Testis (tissue), 3 donors: ENCODE results near the gene TMEM138. TPM values are rescaled to one million over a fixed set of nuclear protein-coding genes. Genes with fewer than 3 reads are reported as not detected.

Experiments
- DNase-seq: peaks from one replicate; pipeline ENCODE4 v3.0.0-alpha.2; 2019
- H3K27ac ChIP-seq, 2 donors: fragments of 200-600 bp; sonication (generic); one replicate each; pipeline ENCODE4 v1.5.1; 2019
- H3K27me3 ChIP-seq: fragments of 200-600 bp; sonication (generic); one replicate; pipeline ENCODE4 v1.5.1; 2019
- H3K36me3 ChIP-seq: fragments of 200-600 bp; sonication (generic); one replicate; pipeline ENCODE4 v1.5.1; 2017; ENCODE audit warnings: low read depth; ENCODE audit errors: missing control alignments
- H3K4me1 ChIP-seq: fragments of 200-600 bp; sonication (generic); one replicate; pipeline ENCODE4 v1.5.1; 2019
- H3K4me3 ChIP-seq, 2 donors: fragments of 200-600 bp; sonication (generic); one replicate each; pipeline ENCODE4 v1.5.1; 2017 to 2019
- H3K9me3 ChIP-seq: fragments of 200-600 bp; sonication (generic); one replicate; pipeline ENCODE4 v1.5.1; 2017
- CTCF ChIP-seq, 3 experiments: fragments of 450-650 bp in 2 of 3; fragments of 200-600 bp in 1 of 3; sonication (generic) in 1 of 3; IDR thresholded peaks; one replicate each; pipeline ENCODE4 v1.5.1; 2016 to 2019; ENCODE audit warnings: antibody characterized with exemption in 3 of 3, mild to moderate bottlenecking in 2 of 3, moderate library complexity in 1 of 3
- POLR2A ChIP-seq: fragments of 450-650 bp; IDR thresholded peaks from one replicate; pipeline ENCODE4 v1.6.1; 2017; ENCODE audit warnings: antibody characterized with exemption, mild to moderate bottlenecking, moderate library complexity
- WGBS, 2 donors: methylation state at CpG; one replicate each; pipeline ENCODE4 v1.1.5; 2018; 5-methylcytosine and 5-hydroxymethylcytosine counted together
- intact Hi-C: fragments of 100-400 bp; cut with DNase I; formaldehyde crosslinking; loops from one replicate; pipeline ENCODE4 v1.15.1; 2023; ENCODE audit warnings: low total_unique reads
- polyA plus RNA-seq: library from polyadenylated mRNA; stranded (reverse); fragments of 350-450 nt; fragmentation: Illumina TruSeq; extraction: RNeasy Lipid Tissue Mini Kit (QIAGEN cat#74804); gene quantifications from one replicate; pipeline ENCODE4 v1.2.3, GENCODE V29; 2014; ENCODE audit warnings: low read depth, low replicate concordance; ENCODE audit not compliant: insufficient read depth
- total RNA-seq, 2 donors: library from RNA; depleted of rRNA; stranded (reverse); fragments of >200 nt; gene quantifications; one replicate each; pipeline ENCODE4 v1.2.3, GENCODE V29; 2016

TMEM138 gene
- total and polyA plus RNA-seq, 3 donors from 2014 or later = 41.8 to 61.8 (median 42.1) TPM

DNA sequence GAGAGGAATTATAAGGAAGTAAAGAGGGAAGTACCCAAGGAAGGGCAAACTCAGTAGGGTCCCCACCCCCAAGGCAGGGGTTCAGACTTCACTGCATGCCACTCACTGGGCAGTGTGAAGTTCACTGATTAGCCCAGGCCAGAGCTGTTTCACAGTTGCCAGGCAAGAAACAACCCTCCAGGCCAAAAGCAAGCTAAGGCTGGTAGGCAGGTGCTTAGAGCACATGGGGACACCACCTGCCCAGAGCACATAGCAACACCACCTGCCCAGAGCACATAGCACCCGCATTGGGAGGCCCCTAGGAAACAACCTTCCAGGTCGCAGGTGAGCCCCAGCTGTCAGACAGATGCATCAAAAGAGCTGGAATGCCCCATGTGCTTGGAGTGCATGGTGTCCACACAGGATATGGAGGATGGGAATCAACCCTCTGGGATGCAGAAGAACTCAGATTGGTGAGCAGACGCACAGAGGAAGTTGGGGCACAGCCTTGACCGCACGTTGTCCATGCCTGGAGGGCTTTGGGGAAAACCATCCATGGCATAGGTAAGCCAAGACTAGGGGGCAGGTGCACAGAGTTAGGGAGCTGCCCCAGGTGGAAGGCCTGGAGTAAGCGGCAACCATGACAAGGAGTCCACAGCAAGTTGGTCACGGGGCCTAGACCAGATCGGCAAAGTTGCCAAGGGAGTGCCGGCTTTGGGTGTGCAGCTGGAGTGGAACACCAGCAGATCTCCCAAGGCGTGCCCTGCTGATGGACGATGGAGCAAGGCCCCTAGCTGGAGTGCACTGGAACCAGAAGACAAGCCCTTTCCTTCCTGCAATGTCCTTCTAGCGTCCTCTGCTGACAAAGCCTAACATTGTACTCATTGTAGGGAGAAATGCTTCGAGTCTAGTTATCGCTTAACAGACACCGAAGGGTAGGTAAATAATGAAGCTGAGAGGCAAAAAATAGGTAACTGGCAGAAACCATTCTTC lies 22.4 kb downstream of the TMEM138 start:
- peak in 2 of 3 experiments; percentile 14 to 20 for TF ChIP-seq CTCF (IDR thresholded peaks at IDR 0.05)
- TF ChIP-seq POLR2A = no peak
- no peaks in the 10 kb centered on the region for H3K36me3 ChIP-seq
- WGBS, 2 donors = 85 to 92% methylated on average over 15 of the region's 15 CpGs
- H3K4me1 ChIP-seq = no peaks in the 10 kb centered on the region
- no peak overlapping the region for H3K4me3 ChIP-seq
- no peaks in the 10 kb centered on the region for H3K9me3 ChIP-seq
- H3K27ac ChIP-seq = no peak overlapping the region
- intact Hi-C loops = loop anchor here (5.0 kb wide), 1 partner anchor 47 kb away; no protein-coding TSS in a partner anchor
- DNase-seq = peak; percentile 42
- no peaks in the 10 kb centered on the region for H3K27me3 ChIP-seq

DNA sequence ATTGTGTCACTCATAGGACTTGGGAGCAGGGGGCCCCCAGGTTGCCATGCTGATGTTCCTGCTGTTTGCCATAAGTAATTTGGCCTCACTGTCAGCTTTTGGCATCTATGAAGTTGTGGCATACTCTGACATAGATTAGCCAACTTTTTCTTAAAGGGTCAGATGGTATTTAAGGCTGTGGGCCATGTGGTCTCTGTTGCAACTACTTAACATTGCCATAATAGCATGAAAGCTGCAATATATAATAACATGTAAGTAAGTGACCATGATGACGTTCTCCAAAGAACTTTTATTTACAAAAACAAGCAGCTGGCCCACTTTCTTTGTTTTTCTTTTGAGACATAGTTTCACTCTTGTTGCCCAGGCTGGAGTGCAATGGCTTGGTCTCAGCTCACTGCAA lies 28.0 kb downstream of the TMEM138 start:
- DNase-seq = no peak
- Histone ChIP-seq H3K4me1 (peaks cover 8% of the 10 kb centered on the region), H3K9me3 (no peaks in the 10 kb centered on the region), H3K27me3 (no peaks in the 10 kb centered on the region), H3K27ac (no peak overlapping the region), H3K4me3 (no peak overlapping the region), H3K36me3 (no peaks in the 10 kb centered on the region)
- intact Hi-C loops = no loop called here
- TF ChIP-seq CTCF (IDR thresholded peaks at IDR 0.05) (no peak), POLR2A (no peak)
- 56 to 68% methylated on average over 1 of the region's 1 CpG for WGBS, 2 donors

GRCh38 chr11:61392981-61393595 lies 30.9 kb downstream of the TMEM138 start:
- Histone ChIP-seq H3K27me3 (no peaks in the 10 kb centered on the region), H3K27ac (peak overlapping the region; percentile 53 to 80), H3K9me3 (no peaks in the 10 kb centered on the region), H3K36me3 (no peaks in the 10 kb centered on the region), H3K4me3 (peak overlapping the region; percentile 63 to 89), H3K4me1 (peaks cover 8% of the 10 kb centered on the region)
- TF ChIP-seq CTCF (IDR thresholded peaks at IDR 0.05) = no peak
- no peak for TF ChIP-seq POLR2A
- WGBS, 2 donors = 2% methylated on average over 15 of the region's 15 CpGs
- intact Hi-C loops = no loop called here
- peak; percentile 30 for DNase-seq

DNA sequence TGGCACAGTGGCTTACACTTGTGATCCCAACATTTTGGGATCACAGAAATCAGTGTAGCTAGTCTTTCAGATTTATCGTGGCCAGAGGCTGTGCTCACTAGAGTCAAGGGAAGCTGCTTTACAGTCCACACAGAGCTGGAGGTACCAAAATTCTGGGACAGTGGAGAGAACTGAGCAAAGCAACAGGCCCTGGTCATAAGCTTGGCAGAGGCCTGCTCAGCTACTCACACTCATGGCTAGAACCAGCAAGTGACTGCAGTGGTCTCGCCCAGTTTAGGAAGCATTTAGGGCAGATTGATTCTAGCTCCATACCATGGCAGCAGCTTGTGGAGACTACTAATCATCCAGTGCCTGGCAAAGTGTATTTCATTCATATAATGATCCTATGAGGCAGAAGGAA lies 39.0 kb downstream of the TMEM138 start:
- Histone ChIP-seq H3K4me1 (peaks cover 5% of the 10 kb centered on the region), H3K4me3 (no peak overlapping the region), H3K9me3 (no peaks in the 10 kb centered on the region), H3K27me3 (no peaks in the 10 kb centered on the region), H3K36me3 (no peaks in the 10 kb centered on the region), H3K27ac (no peak overlapping the region)
- no peak for DNase-seq
- 88 to 93% methylated on average over 2 of the region's 2 CpGs for WGBS, 2 donors
- TF ChIP-seq CTCF (IDR thresholded peaks at IDR 0.05) = no peak
- TF ChIP-seq POLR2A = no peak
- intact Hi-C loops = no loop called here
